GM19372 (cell line): ENCODE data around the gene SLC17A8.

ENCODE experiments used
- ATAC-seq: cut with Tn5 transposase; IDR thresholded peaks from one replicate; pipeline ENCODE4 v1.9.1; 2021; ENCODE audit warnings: mild to moderate bottlenecking, low read depth, moderate library complexity; ENCODE audit not compliant: unreplicated experiment

Gene SLC17A8

GRCh38 chr12:100463661-100464060, 106.8 kb downstream of the SLC17A8 start:
- ATAC-seq: no peak

- ATAC-seq: no peak
Measured at GRCh38 chr12:100464529-100464928, 107.7 kb downstream of the SLC17A8 start.

- ATAC-seq: no peak
Measured at GRCh38 chr12:100468126-100468525, 111.3 kb downstream of the SLC17A8 start.
